IMR-90 (cell line): Measurements from ENCODE around the gene DVL3. TPM values are rescaled to one million over a fixed set of nuclear protein-coding genes. Genes with fewer than 3 reads are reported as not detected.

Experiments used
- ATAC-seq: fragments of 200-7000 bp; cut with Tn5 transposase; 2 replicates; pipeline ENCODE4 v1.9.1; 2020; ENCODE audit warnings: low read depth, mild to moderate bottlenecking, moderate library complexity
- BruUV-seq: library from RNA; stranded (reverse); fragments of 400-500 nt; replicated peaks from 2 replicates; lab custom pipeline; 2021; lab: Mats Ljungman, UMichigan
- CTCF ChIA-PET: fragments of 300-600 bp; formaldehyde crosslinking; extraction: SDS; loops from one replicate; lab custom pipeline; 2021; ENCODE audit warnings: antibody characterized with exemption; lab: Yijun Ruan, JAX
- POLR2A ChIA-PET: fragments of 300-600 bp; sonication (Branson Sonifier 250); formaldehyde crosslinking; loops from one replicate; lab custom pipeline; 2022; ENCODE audit warnings: antibody characterized with exemption; ENCODE audit not compliant: unreplicated experiment; lab: Charles Lee
- DNase-seq: peaks from one replicate; pipeline ENCODE4 v3.0.0; 2013
- H2AFZ ChIP-seq: replicated peaks from 2 replicates; pipeline ENCODE3; 2013; ENCODE audit warnings: low read length, mild to moderate bottlenecking; ENCODE audit not compliant: poor library complexity
- H2AK5ac ChIP-seq: 2 replicates; pipeline ENCODE4 v1.6.1; 2013; ENCODE audit warnings: low read depth, low read length, inconsistent platforms
- H2AK9ac ChIP-seq: replicated peaks from 2 replicates; pipeline ENCODE3; 2013; ENCODE audit warnings: mild to moderate bottlenecking, low read depth, low read length, moderate library complexity; ENCODE audit not compliant: poor library complexity
- H2BK120ac ChIP-seq: 2 replicates; pipeline ENCODE4 v1.6.1; 2013; ENCODE audit warnings: low read depth, low read length, inconsistent platforms
- H2BK15ac ChIP-seq: 3 replicates; pipeline ENCODE4 v1.6.1; 2013; ENCODE audit warnings: low read depth, low read length, inconsistent platforms
- H2BK20ac ChIP-seq: 2 replicates; pipeline ENCODE4 v1.6.1; 2013; ENCODE audit warnings: low read depth, mild to moderate bottlenecking, inconsistent platforms, low read length, moderate library complexity
- H2BK5ac ChIP-seq: 2 replicates; pipeline ENCODE4 v1.6.1; 2013; ENCODE audit warnings: mild to moderate bottlenecking, low read depth, low read length, inconsistent platforms; ENCODE audit not compliant: poor library complexity, severe bottlenecking
- H3K14ac ChIP-seq: replicated peaks from 2 replicates; pipeline ENCODE4 v1.6.1; 2013; ENCODE audit warnings: low read depth, low read length, inconsistent platforms
- H3K18ac ChIP-seq: 2 replicates; pipeline ENCODE4 v1.6.1; 2013; ENCODE audit warnings: low read depth, low read length, control low read depth
- H3K23ac ChIP-seq: 2 replicates; pipeline ENCODE4 v1.6.1; 2013; ENCODE audit warnings: low read depth, low read length, inconsistent platforms
- H3K27ac ChIP-seq: 2 replicates; pipeline ENCODE4 v1.5.1; 2013; ENCODE audit warnings: mild to moderate bottlenecking, control low read depth, low read length; ENCODE audit not compliant: insufficient read depth
- H3K27me3 ChIP-seq: 2 replicates; pipeline ENCODE4 v1.6.1; 2013; ENCODE audit warnings: low read length; ENCODE audit not compliant: control insufficient read depth, insufficient read depth
- H3K36me3 ChIP-seq: 2 replicates; pipeline ENCODE4 v1.6.1; 2013; ENCODE audit warnings: low read length, mixed read lengths; ENCODE audit not compliant: control insufficient read depth, insufficient read depth
- H3K4ac ChIP-seq: 2 replicates; pipeline ENCODE4 v1.6.1; 2013; ENCODE audit warnings: low read depth, low read length, inconsistent platforms
- H3K4me1 ChIP-seq: 2 replicates; pipeline ENCODE4 v1.6.1; 2013; ENCODE audit warnings: low read length, mixed read lengths; ENCODE audit not compliant: control insufficient read depth, insufficient read depth
- H3K4me2 ChIP-seq: 2 replicates; pipeline ENCODE4 v1.6.1; 2013; ENCODE audit warnings: low read depth, mild to moderate bottlenecking, control low read depth, low read length, moderate library complexity
- H3K4me3 ChIP-seq: 2 replicates; pipeline ENCODE4 v1.5.1; 2013; ENCODE audit warnings: low read depth, mild to moderate bottlenecking, control low read depth, low read length, moderate library complexity; ENCODE audit not compliant: insufficient read depth
- H3K56ac ChIP-seq: 2 replicates; pipeline ENCODE4 v1.6.1; 2013; ENCODE audit warnings: low read length, inconsistent platforms; ENCODE audit not compliant: insufficient read depth; ENCODE audit errors: extremely low read depth
- H3K79me1 ChIP-seq, 2 experiments: 2 replicates each; pipeline ENCODE4 v1.6.1; 2013; ENCODE audit warnings: low read length in 2 of 2, inconsistent platforms in 1 of 2, low read depth in 1 of 2
- H3K9ac ChIP-seq: 2 replicates; pipeline ENCODE4 v1.6.1; 2013; ENCODE audit warnings: low read depth, low read length, control low read depth
- H3K9me1 ChIP-seq: 2 replicates; pipeline ENCODE4 v1.6.1; 2013; ENCODE audit warnings: low read length, inconsistent platforms; ENCODE audit not compliant: insufficient read depth
- H3K9me3 ChIP-seq: 2 replicates; pipeline ENCODE4 v1.6.1; 2013; ENCODE audit warnings: low read length; ENCODE audit not compliant: control insufficient read depth, insufficient read depth
- H4K20me1 ChIP-seq: 2 replicates; pipeline ENCODE4 v1.6.1; 2013; ENCODE audit warnings: low read length, inconsistent platforms; ENCODE audit not compliant: insufficient read depth
- H4K5ac ChIP-seq: 2 replicates; pipeline ENCODE4 v1.6.1; 2013; ENCODE audit warnings: mild to moderate bottlenecking, low read depth, low read length, control low read depth
- H4K8ac ChIP-seq, 2 experiments: 2 replicates each; pipeline ENCODE4 v1.6.1; 2013; ENCODE audit warnings: low read depth in 2 of 2, low read length in 2 of 2, control low read depth in 1 of 2, inconsistent platforms in 1 of 2
- H4K91ac ChIP-seq: 2 replicates; pipeline ENCODE4 v1.6.1; 2013; ENCODE audit warnings: low read depth, low read length, inconsistent platforms; ENCODE audit not compliant: insufficient read depth
- CEBPB ChIP-seq: IDR thresholded peaks from 2 replicates; pipeline ENCODE4 v1.6.1; 2012; ENCODE audit warnings: low read depth, low read length, improper control_type of control experiment
- CHD1 ChIP-seq: IDR thresholded peaks from 2 replicates; pipeline ENCODE4 v1.6.1; 2012; ENCODE audit warnings: low read depth, low read length, improper control_type of control experiment
- CTCF ChIP-seq: conservative IDR thresholded peaks from 2 replicates; pipeline ENCODE4 v1.5.1; 2012; ENCODE audit warnings: mild to moderate bottlenecking, low read depth, low read length, improper control_type of control experiment
- FOS ChIP-seq: fragments of 150-350 bp; IDR thresholded peaks from 2 replicates; pipeline ENCODE4 v1.6.1; 2016; ENCODE audit warnings: low read depth, low read length
- MAFK ChIP-seq: IDR thresholded peaks from 2 replicates; pipeline ENCODE4 v1.6.1; 2012; ENCODE audit warnings: low read depth, low read length, improper control_type of control experiment
- POLR2A ChIP-seq: IDR thresholded peaks from 2 replicates; pipeline ENCODE4 v1.6.1; 2012; ENCODE audit warnings: mild to moderate bottlenecking, low read depth, low read length
- RAD21 ChIP-seq: IDR thresholded peaks from 2 replicates; pipeline ENCODE4 v1.6.1; 2012; ENCODE audit warnings: low read length, improper control_type of control experiment
- WGBS, 2 experiments: methylation state at CpG; one replicate each; pipeline versions ENCODE4 v1.1.5 to v1.1.7; 2013; ENCODE audit warnings: missing lambda C conversion rate in 2 of 2; ENCODE audit not compliant: insufficient read length in 1 of 2; ENCODE audit errors: extremely low coverage in 2 of 2; 5-methylcytosine and 5-hydroxymethylcytosine counted together
- dilution Hi-C: fragments of 300-500 bp; cut with HindIII; formaldehyde crosslinking; loops from one replicate; pipeline ENCODE4 v1.14.3; 2018; ENCODE audit warnings: low sequenced_read_pairs; ENCODE audit not compliant: unreplicated experiment
- in situ Hi-C: fragments of 300-500 bp; cut with MboI; formaldehyde crosslinking; loops from 3 replicates; pipeline ENCODE4 v1.14.3; 2019; ENCODE audit warnings: low sequenced_read_pairs, inconsistent platforms, mixed read lengths
- intact Hi-C: fragments of 100-400 bp; cut with micrococcal nuclease; formaldehyde crosslinking; loops from 2 replicates; pipeline ENCODE4 v1.10.0; 2022
- polyA plus RNA-seq, 3 experiments: library from polyadenylated mRNA; depleted of rRNA; stranded (reverse); fragments of >200 nt; gene quantifications; 2 replicates each; pipeline ENCODE4 v1.2.3, GENCODE V29; 2012; ENCODE audit warnings: low replicate concordance in 1 of 3
- total RNA-seq: library from RNA; depleted of rRNA; stranded (reverse); fragments of >200 nt; gene quantifications from 2 replicates; pipeline ENCODE4 v1.2.3, GENCODE V29; 2012

The DVL3 gene
- total and polyA plus RNA-seq, 2 of the 4 experiments (the other 2 are of a cell fraction) = 23.3 to 40.4 TPM

- H3K9ac ChIP-seq = no peak overlapping the region
- no peak overlapping the region for H2BK120ac ChIP-seq
- no peak overlapping the region for H3K27ac ChIP-seq
- intact Hi-C loops = no loop called here
- no peak overlapping the region for H3K18ac ChIP-seq
- H4K91ac ChIP-seq = no peak overlapping the region
- WGBS, 2 experiments = 86% methylated on average over 3 of the region's 6 CpGs; no CpG with 5 or more reads in 1 of the 2 experiments
- DNase-seq (no peak), ATAC-seq (no peak)
- H3K56ac ChIP-seq = no peak overlapping the region
- dilution Hi-C loops = no loop called here
- TF ChIP-seq CTCF = no peak
- no peak for TF ChIP-seq CHD1
- no peak for TF ChIP-seq MAFK
- TF ChIP-seq CEBPB = no peak
- TF ChIP-seq RAD21 = no peak
- no peak for TF ChIP-seq FOS
- no peak for TF ChIP-seq POLR2A
- H3K79me1 ChIP-seq = peaks cover 0 to 3% of the 10 kb centered on the region in 2 experiments; a peak in 2 of 4 replicates
- peaks cover 32% of the 10 kb centered on the region for H3K36me3 ChIP-seq
- no peaks in the 10 kb centered on the region for H3K4me1 ChIP-seq
- no peak overlapping the region for H2BK20ac ChIP-seq
- H3K4me2 ChIP-seq = no peak overlapping the region
- H3K9me3 ChIP-seq = no peaks in the 10 kb centered on the region
- no peaks in the 10 kb centered on the region for H3K27me3 ChIP-seq
- no peak overlapping the region for H3K23ac ChIP-seq
- H3K14ac ChIP-seq = no peak overlapping the region
- CTCF ChIA-PET = interaction anchor here (1.2 kb wide), 1 partner anchor 294 kb away, joined by 3 read pairs; no protein-coding TSS in a partner anchor
- no peak overlapping the region for H4K8ac ChIP-seq
- H4K20me1 ChIP-seq = no peaks in the 10 kb centered on the region
- no peak overlapping the region for H3K4ac ChIP-seq
- H2BK15ac ChIP-seq = no peak overlapping the region
- in situ Hi-C loops = no loop called here
- no peak overlapping the region for H2AK9ac ChIP-seq
- no peak overlapping the region for H2BK5ac ChIP-seq
- H2AK5ac ChIP-seq = no peak overlapping the region
- no peak overlapping the region for H4K5ac ChIP-seq
- H3K4me3 ChIP-seq = no peak overlapping the region
- peaks cover 3% of the 10 kb centered on the region; the same call in 1 of the 2 replicates for H3K9me1 ChIP-seq
- BruUV-seq = no TSS peak
- POLR2A ChIA-PET = no interaction called here
- H2AFZ ChIP-seq = no peak overlapping the region
Observed at GRCh38 chr3:184196536-184196935, 41.4 kb downstream of the DVL3 start.
